GM23338 (cell line): ENCODE measurements around the gene LMF1. TPM values are rescaled to one million over a fixed set of nuclear protein-coding genes. Genes with fewer than 3 reads are reported as not detected.

Source experiments
- ATAC-seq: fragments of 200-7000 bp; cut with Tn5 transposase; 3 replicates; pipeline ENCODE4 v1.9.1; 2020
- DNase-seq: peaks from one replicate; pipeline ENCODE4 v3.0.0-alpha.2; 2015; ENCODE audit warnings: low spot score
- H2AFZ ChIP-seq: fragments of 200-600 bp; sonication (generic); 2 replicates; pipeline ENCODE4 v1.8.0; 2016; ENCODE audit warnings: antibody characterized with exemption, mild to moderate bottlenecking, moderate library complexity
- H3F3A ChIP-seq: fragments of 200-600 bp; sonication (generic); replicated peaks from 2 replicates; pipeline ENCODE4 v1.8.0; 2017; ENCODE audit warnings: antibody characterized with exemption, mixed run types, low read depth
- H3K27ac ChIP-seq: fragments of 200-600 bp; sonication (generic); 2 replicates; pipeline ENCODE4 v1.6.1; 2016; ENCODE audit warnings: low read depth
- H3K27me3 ChIP-seq: fragments of 200-600 bp; sonication (generic); 2 replicates; pipeline ENCODE4 v1.8.0; 2016; ENCODE audit warnings: mild to moderate bottlenecking, mixed run types, moderate library complexity; ENCODE audit not compliant: insufficient read depth
- H3K36me3 ChIP-seq: fragments of 200-600 bp; sonication (generic); 2 replicates; pipeline ENCODE4 v1.8.0; 2016; ENCODE audit warnings: mild to moderate bottlenecking; ENCODE audit not compliant: insufficient read depth
- H3K4me1 ChIP-seq: fragments of 200-600 bp; sonication (generic); 2 replicates; pipeline ENCODE4 v1.8.0; 2016; ENCODE audit warnings: mild to moderate bottlenecking, moderate library complexity; ENCODE audit not compliant: insufficient read depth
- H3K4me2 ChIP-seq: fragments of 200-600 bp; sonication (generic); 2 replicates; pipeline ENCODE4 v1.7.1; 2017; ENCODE audit warnings: mixed run types
- H3K4me3 ChIP-seq: fragments of 200-600 bp; sonication (generic); 2 replicates; pipeline ENCODE4 v1.6.1; 2016; ENCODE audit warnings: mixed run types
- H3K79me2 ChIP-seq: fragments of 200-600 bp; sonication (generic); replicated peaks from 2 replicates; pipeline ENCODE4 v1.8.0; 2017; ENCODE audit warnings: mild to moderate bottlenecking; ENCODE audit not compliant: insufficient read depth
- H3K9me2 ChIP-seq: fragments of 200-600 bp; sonication (generic); 2 replicates; pipeline ENCODE4 v1.8.0; 2017; ENCODE audit not compliant: insufficient read depth
- H4K20me1 ChIP-seq: fragments of 200-600 bp; sonication (generic); replicated peaks from 2 replicates; pipeline ENCODE4 v1.8.0; 2017; ENCODE audit warnings: mild to moderate bottlenecking; ENCODE audit not compliant: insufficient read depth
- H3K27ac Mint-ChIP-seq: 2 replicates; pipeline ENCODE4 v1.8.0; 2020; ENCODE audit warnings: inconsistent platforms, mild to moderate bottlenecking, moderate library complexity, mixed read lengths
- H3K27me3 Mint-ChIP-seq: 3 replicates; pipeline ENCODE4 v1.8.0; 2022; ENCODE audit warnings: low read depth, mild to moderate bottlenecking, moderate library complexity, mixed read lengths, inconsistent platforms; ENCODE audit not compliant: insufficient read depth, poor library complexity
- H3K36me3 Mint-ChIP-seq: 3 replicates; pipeline ENCODE4 v1.8.0; 2021; ENCODE audit warnings: low read depth, mild to moderate bottlenecking, inconsistent platforms, moderate library complexity, mixed read lengths
- H3K4me1 Mint-ChIP-seq: 3 replicates; pipeline ENCODE4 v1.8.0; 2020; ENCODE audit warnings: mild to moderate bottlenecking, inconsistent platforms, mixed read lengths
- H3K4me3 Mint-ChIP-seq: 3 replicates; pipeline ENCODE4 v1.8.0; 2021; ENCODE audit warnings: moderate library complexity, mild to moderate bottlenecking, inconsistent platforms, mixed read lengths
- H3K9me3 Mint-ChIP-seq: 3 replicates; pipeline ENCODE4 v1.8.0; 2020; ENCODE audit warnings: moderate library complexity, mild to moderate bottlenecking, inconsistent platforms, mixed read lengths
- CREB1 ChIP-seq: fragments of 250-450 bp; sonication (Bioruptor Pico); IDR thresholded peaks from 2 replicates; pipeline ENCODE4 v1.5.0; 2020; ENCODE audit warnings: low read depth, mild to moderate bottlenecking, moderate library complexity
- REST ChIP-seq: IDR thresholded peaks from one replicate; pipeline ENCODE4 v1.6.1; 2018; ENCODE audit warnings: antibody characterized with exemption; ENCODE audit not compliant: unreplicated experiment
- STAT1 ChIP-seq: IDR thresholded peaks from one replicate; pipeline ENCODE4 v1.6.1; 2016; ENCODE audit warnings: antibody characterized with exemption; ENCODE audit not compliant: unreplicated experiment
- ZNF114 ChIP-seq: fragments of 250-450 bp; sonication (Bioruptor Pico); IDR thresholded peaks from 2 replicates; pipeline ENCODE4 v1.5.0; 2020; ENCODE audit warnings: mild to moderate bottlenecking, moderate library complexity
- polyA plus RNA-seq: library from polyadenylated mRNA; unstranded; fragments of >200 nt; fragmentation: Nextera tagmentation; extraction: Ambion mirVana; gene quantifications from 2 replicates; pipeline ENCODE4 v1.2.1, GENCODE V29; 2016
- total RNA-seq: library from RNA; depleted of rRNA; stranded (reverse); fragments of >200 nt; shearing (Covaris generic); gene quantifications from 2 replicates; pipeline ENCODE4 v1.2.3, GENCODE V29; 2014

The LMF1 gene
- total and polyA plus RNA-seq, 2 experiments from 2014 or later = 4.2 to 10.1 TPM

- H3K27me3 ChIP-seq = no peaks in the 10 kb centered on the region
- Mint-ChIP-seq H3K4me3 (no peak overlapping the region), H3K9me3 (peaks cover 13% of the 10 kb centered on the region), H3K27ac (0 out of 2 replicates have a peak overlapping the region, but pooled peaks have one; percentile 65), H3K4me1 (no peaks in the 10 kb centered on the region), H3K36me3 (peaks cover 12% of the 10 kb centered on the region; the same call in 2 of the 3 replicates), H3K27me3 (peaks cover 8% of the 10 kb centered on the region)
- no peak overlapping the region for H2AFZ ChIP-seq
- no peak for TF ChIP-seq REST
- DNase-seq (no peak), ATAC-seq (no peak)
- no peaks in the 10 kb centered on the region for H3F3A ChIP-seq
- no peaks in the 10 kb centered on the region for H4K20me1 ChIP-seq
- H3K27ac ChIP-seq = no peak overlapping the region
- no peaks in the 10 kb centered on the region for H3K36me3 ChIP-seq
- H3K4me3 ChIP-seq = no peak overlapping the region
- H3K4me1 ChIP-seq = no peaks in the 10 kb centered on the region
- H3K4me2 ChIP-seq = no peak overlapping the region
- H3K79me2 ChIP-seq = no peaks in the 10 kb centered on the region
- no peaks in the 10 kb centered on the region for H3K9me2 ChIP-seq
These were observed 23.4 kb downstream of the LMF1 start for GRCh38 chr16:947255-947921.

- Histone ChIP-seq H2AFZ (no peak overlapping the region), H3K27me3 (no peaks in the 10 kb centered on the region), H3F3A (no peaks in the 10 kb centered on the region), H3K9me2 (0 out of 2 replicates have a peak, but pooled peaks cover 3% of the 10 kb centered on the region), H4K20me1 (no peaks in the 10 kb centered on the region), H3K79me2 (no peaks in the 10 kb centered on the region), H3K36me3 (peaks cover 10% of the 10 kb centered on the region), H3K4me3 (no peak overlapping the region), H3K4me1 (no peaks in the 10 kb centered on the region), H3K4me2 (no peak overlapping the region), H3K27ac (no peak overlapping the region)
- DNase-seq = no peak
- H3K36me3 Mint-ChIP-seq = peaks cover 22% of the 10 kb centered on the region; the same call in 2 of the 3 replicates
- no peaks in the 10 kb centered on the region for H3K4me1 Mint-ChIP-seq
- no peak for TF ChIP-seq STAT1
- peaks cover 8% of the 10 kb centered on the region for H3K27me3 Mint-ChIP-seq
- H3K4me3 Mint-ChIP-seq = no peak overlapping the region
- H3K9me3 Mint-ChIP-seq = peaks cover 27% of the 10 kb centered on the region
- no peak for ATAC-seq
- H3K27ac Mint-ChIP-seq = no peak overlapping the region
These were observed 24.8 kb downstream of the LMF1 start for GRCh38 chr16:946048-946395.

- H3K79me2 ChIP-seq = no peaks in the 10 kb centered on the region
- no peak overlapping the region for H3K27ac ChIP-seq
- H2AFZ ChIP-seq = no peak overlapping the region
- H3K4me3 Mint-ChIP-seq = no peak overlapping the region
- peaks cover 30% of the 10 kb centered on the region for H3K9me3 Mint-ChIP-seq
- peaks cover 8% of the 10 kb centered on the region for H3K27me3 Mint-ChIP-seq
- 0 out of 2 replicates have a peak, but pooled peaks cover 3% of the 10 kb centered on the region for H3K9me2 ChIP-seq
- no peak overlapping the region for H3K4me2 ChIP-seq
- no peaks in the 10 kb centered on the region for H3K4me1 ChIP-seq
- no peaks in the 10 kb centered on the region for H3K27me3 ChIP-seq
- no peak overlapping the region for H3K27ac Mint-ChIP-seq
- no peak overlapping the region for H3K4me3 ChIP-seq
- peaks cover 11% of the 10 kb centered on the region for H3K36me3 ChIP-seq
- no peaks in the 10 kb centered on the region for H3F3A ChIP-seq
- DNase-seq (no peak), ATAC-seq (no peak)
- no peaks in the 10 kb centered on the region for H3K4me1 Mint-ChIP-seq
- H4K20me1 ChIP-seq = no peaks in the 10 kb centered on the region
- H3K36me3 Mint-ChIP-seq = peaks cover 22% of the 10 kb centered on the region; the same call in 2 of the 3 replicates
- TF ChIP-seq REST = no peak
- TF ChIP-seq ZNF114 (CRISPR knock-in tag) = no peak
- no peak for TF ChIP-seq CREB1 (CRISPR knock-in tag)
These were observed 25.3 kb downstream of the LMF1 start for GRCh38 chr16:945271-946047.
